HUES6 (cell line): ENCODE results near the gene ESRRA.

ENCODE experiments used
- H3K27ac ChIP-seq: 2 replicates; pipeline ENCODE4 v1.7.0; 2013; ENCODE audit warnings: low read depth, mild to moderate bottlenecking, low read length, inconsistent platforms
- H3K27me3 ChIP-seq: 2 replicates; pipeline ENCODE4 v1.6.1; 2013; ENCODE audit warnings: low read length; ENCODE audit not compliant: control insufficient read depth, insufficient read depth
- H3K36me3 ChIP-seq: 2 replicates; pipeline ENCODE4 v1.6.1; 2013; ENCODE audit warnings: low read length; ENCODE audit not compliant: control insufficient read depth, insufficient read depth
- H3K4me1 ChIP-seq: 2 replicates; pipeline ENCODE4 v1.6.1; 2013; ENCODE audit warnings: low read length; ENCODE audit not compliant: control insufficient read depth, insufficient read depth
- H3K4me3 ChIP-seq: 2 replicates; pipeline ENCODE4 v1.5.1; 2013; ENCODE audit warnings: low read depth, low read length
- H3K9ac ChIP-seq: one replicate; pipeline ENCODE4 v1.6.1; 2013; ENCODE audit warnings: mild to moderate bottlenecking, low read length
- H3K9me3 ChIP-seq: 2 replicates; pipeline ENCODE4 v1.6.1; 2013; ENCODE audit warnings: low read depth, low read length; ENCODE audit not compliant: control insufficient read depth, insufficient read depth

ESRRA gene

DNA sequence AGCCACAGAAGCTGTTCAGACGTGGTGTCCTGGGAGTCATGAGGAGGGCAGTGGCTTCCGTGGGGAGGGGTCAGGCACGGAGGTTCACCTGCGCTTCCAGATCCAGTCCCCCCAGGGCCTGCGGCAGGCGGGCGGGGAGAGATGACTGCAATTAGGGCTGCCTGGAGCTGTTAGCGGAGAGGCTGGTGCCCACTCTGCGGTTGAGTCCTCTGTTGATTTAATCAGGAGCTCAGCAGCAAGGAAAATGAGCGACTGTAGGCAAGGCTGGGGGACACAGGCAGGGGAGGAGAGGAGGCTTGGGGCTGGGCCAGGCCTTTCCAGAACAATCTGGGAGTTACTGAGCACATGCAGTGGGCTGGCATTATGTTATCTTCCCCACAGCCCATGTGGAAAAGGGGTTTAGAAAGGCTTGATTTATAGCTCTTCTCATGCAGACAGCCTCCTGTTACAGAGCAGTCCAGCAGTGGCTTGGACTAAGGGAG is 40.9 kb upstream of the ESRRA start:
- no peaks in the 10 kb centered on the region for H3K27me3 ChIP-seq
- H3K9ac ChIP-seq, result no peak overlapping the region
- peaks cover 69% of the 10 kb centered on the region for H3K36me3 ChIP-seq
- no peaks in the 10 kb centered on the region for H3K9me3 ChIP-seq
- H3K4me3 ChIP-seq, result no peak overlapping the region
- peaks cover 11% of the 10 kb centered on the region for H3K4me1 ChIP-seq
- no peak overlapping the region for H3K27ac ChIP-seq

DNA sequence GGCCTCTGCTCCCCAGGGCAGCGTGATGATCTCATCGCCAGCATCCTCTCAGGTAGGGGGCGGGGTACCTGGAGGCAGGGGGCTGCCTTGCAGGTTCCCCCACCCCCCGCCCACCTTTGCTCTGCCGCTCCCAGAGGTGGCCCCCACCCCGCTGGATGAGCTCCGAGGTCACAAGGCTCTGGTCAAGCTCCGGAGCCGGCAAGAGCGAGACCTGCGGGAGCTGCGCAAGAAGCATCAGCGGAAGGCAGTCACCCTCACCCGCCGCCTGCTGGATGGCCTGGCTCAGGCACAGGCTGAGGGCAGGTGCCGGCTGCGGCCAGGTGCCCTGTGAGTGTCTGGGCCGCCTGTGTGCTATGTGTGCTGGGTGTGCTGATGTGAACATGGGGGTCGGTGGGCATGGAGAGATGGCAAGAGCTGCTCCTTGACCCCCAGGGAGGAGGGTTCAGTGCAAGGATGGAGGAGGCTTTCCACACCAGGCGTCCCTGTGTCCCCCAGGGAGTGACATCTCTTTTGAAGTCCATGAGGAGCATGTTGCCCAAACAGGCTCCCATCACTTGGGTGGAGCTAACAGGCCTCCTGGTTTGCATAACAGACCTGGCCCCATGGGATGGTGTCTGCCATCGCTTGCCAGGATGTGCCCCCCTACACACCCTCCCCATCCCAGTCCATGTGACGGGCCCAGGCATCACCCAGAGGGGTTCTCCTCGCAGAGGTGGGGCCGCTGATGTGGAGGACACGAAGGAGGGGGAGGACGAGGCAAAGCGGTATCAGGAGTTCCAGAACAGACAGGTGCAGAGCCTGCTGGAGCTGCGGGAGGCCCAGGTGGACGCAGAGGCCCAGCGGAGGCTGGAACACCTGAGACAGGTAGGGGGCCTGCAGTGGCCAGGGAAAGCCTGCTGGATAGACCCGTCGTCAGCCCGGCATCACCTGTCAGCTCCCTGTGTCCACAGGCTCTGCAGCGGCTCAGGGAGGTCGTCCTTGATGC is 39.9 kb upstream of the ESRRA start:
- peaks cover 58% of the 10 kb centered on the region for H3K36me3 ChIP-seq
- no peaks in the 10 kb centered on the region for H3K27me3 ChIP-seq
- no peak overlapping the region for H3K27ac ChIP-seq
- H3K4me1 ChIP-seq, result peaks cover 11% of the 10 kb centered on the region
- no peaks in the 10 kb centered on the region for H3K9me3 ChIP-seq
- no peak overlapping the region for H3K4me3 ChIP-seq
- no peak overlapping the region for H3K9ac ChIP-seq

DNA sequence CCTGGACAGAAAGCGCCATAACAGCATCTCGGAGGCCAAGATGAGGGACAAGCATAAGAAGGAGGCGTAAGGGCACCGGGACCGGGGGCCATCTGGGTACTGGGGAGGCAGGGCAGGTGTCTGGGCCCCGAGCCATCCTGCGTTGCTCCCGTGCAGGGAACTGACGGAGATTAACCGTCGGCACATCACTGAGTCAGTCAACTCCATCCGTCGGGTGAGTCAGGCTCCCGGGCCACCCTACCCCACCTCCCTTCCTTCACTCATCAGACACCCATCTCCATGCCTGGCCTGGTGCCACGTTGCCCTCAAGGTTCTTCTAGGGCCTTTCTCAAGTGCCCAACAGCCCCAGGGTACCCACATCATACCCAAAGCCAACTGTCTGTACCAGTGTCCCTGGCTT is 39.0 kb upstream of the ESRRA start:
- no peaks in the 10 kb centered on the region for H3K9me3 ChIP-seq
- H3K4me1 ChIP-seq, result peaks cover 11% of the 10 kb centered on the region
- no peak overlapping the region for H3K27ac ChIP-seq
- peaks cover 54% of the 10 kb centered on the region for H3K36me3 ChIP-seq
- no peak overlapping the region for H3K9ac ChIP-seq
- no peak overlapping the region for H3K4me3 ChIP-seq
- H3K27me3 ChIP-seq, result no peaks in the 10 kb centered on the region

DNA sequence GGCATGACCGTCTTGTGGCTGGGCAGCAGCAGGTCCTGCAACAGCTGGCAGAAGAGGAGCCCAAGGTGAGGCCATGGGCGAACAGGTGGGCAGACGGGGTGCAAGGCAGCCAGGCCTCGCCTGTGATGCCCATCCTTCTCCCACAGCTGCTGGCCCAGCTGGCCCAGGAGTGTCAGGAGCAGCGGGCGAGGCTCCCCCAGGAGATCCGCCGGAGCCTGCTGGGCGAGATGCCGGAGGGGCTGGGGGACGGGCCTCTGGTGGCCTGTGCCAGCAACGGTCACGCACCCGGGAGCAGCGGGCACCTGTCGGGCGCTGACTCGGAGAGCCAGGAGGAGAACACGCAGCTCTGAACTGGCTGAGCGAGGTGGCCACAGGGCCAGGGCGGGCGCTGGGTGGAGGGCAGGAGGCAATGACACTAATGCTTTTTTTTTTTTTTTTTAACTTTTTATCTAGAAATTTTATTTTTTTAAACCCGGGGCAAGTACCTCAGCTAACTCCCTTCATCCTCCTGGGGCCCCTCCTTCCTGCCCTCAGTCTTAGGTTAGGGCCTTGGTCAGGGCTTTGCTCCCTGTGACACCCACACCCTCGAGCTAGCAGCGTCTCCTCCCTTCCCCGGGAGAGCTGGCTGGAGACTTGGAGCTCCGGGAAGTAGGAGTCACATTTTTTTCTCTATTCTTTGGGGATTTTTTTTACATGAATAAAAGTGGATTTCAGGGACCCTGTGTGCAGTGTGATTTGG is 37.9 kb upstream of the ESRRA start:
- no peak overlapping the region for H3K27ac ChIP-seq
- peaks cover 16% of the 10 kb centered on the region for H3K4me1 ChIP-seq
- no peaks in the 10 kb centered on the region for H3K27me3 ChIP-seq
- H3K9ac ChIP-seq, result no peak overlapping the region
- H3K9me3 ChIP-seq, result no peaks in the 10 kb centered on the region
- H3K4me3 ChIP-seq, result no peak overlapping the region
- H3K36me3 ChIP-seq, result peaks cover 44% of the 10 kb centered on the region

DNA sequence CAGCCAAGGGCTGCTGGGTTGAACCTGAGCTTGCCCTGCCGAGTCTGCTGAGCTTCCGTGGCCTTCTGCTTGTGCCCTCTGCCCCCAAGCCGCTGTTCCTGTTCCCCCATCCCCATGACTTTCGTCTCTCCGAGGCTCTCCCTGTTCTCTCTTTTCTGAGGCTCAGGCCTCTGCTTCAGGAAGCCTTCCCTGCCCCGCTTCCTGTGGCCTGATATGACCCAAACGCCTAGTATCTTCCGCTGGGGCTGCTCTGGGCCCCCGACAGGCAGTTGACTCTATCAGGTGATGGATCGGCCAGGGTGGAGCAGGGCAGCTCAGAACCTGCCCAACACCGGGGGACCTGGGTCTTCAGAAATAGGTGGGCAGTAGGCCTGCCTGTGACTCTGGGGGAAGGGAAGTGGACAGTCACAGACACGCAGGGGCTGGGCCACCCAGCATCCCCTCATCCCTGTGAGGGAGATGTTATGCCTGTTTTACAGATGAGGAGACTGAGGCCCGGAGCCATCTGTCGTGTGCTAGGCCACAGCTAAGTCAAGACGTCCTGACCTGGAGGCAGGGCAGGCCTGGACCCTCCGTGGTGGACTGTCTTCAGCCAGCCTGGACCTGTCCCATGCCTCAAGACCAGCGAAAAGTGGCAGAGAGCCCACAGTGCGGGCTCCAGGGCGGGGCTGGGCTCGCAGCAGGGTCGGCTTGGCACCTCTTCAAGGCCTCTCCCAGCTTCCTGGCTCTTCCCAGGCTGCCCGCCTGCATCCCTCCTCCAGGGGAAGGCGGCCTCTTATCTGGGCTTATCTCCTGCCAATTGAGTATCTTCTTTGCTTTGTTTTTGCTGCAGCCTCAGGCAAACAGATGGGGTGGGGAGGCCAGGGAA is 37.1 kb upstream of the ESRRA start:
- H3K36me3 ChIP-seq, result peaks cover 35% of the 10 kb centered on the region
- peaks cover 16% of the 10 kb centered on the region for H3K4me1 ChIP-seq
- no peaks in the 10 kb centered on the region for H3K27me3 ChIP-seq
- H3K4me3 ChIP-seq, result peak overlapping the region; percentile 87
- H3K9me3 ChIP-seq, result no peaks in the 10 kb centered on the region
- no peak overlapping the region for H3K27ac ChIP-seq
- peak overlapping the region; percentile 88 for H3K9ac ChIP-seq

DNA sequence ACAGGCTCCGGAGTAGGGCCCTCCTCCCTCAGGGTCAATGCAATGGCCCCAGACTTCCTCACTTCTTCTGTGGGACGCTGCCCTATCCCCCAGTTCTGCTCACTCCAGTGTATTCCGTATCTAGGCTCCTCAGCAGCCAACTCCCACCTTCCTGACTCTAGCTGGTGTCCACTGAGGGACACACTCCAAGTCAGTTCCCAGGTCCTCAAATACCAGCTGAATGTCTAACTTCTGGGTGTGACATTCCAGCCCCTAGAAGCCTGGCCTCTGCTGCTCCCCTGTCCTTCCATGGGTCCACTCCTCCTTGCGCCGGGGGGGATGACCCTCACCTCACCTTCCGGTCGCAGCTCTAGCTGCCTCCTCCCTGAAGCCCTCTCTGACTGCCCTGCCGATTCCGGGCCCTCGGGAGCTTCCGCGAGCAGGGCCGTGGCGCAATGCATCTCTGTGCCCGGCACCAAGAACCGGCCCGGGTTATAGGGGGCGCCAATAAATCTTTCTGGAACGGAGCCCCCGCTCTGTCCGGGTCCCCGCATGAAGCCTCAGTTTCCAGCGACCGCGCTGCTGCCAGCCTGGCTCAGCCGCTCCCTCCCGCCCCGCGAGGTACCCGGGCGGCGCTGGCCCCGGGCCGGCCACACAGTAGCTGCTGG is 36.3 kb upstream of the ESRRA start:
- no peaks in the 10 kb centered on the region for H3K9me3 ChIP-seq
- peak overlapping the region; percentile 87 for H3K4me3 ChIP-seq
- peak overlapping the region; percentile 88 for H3K9ac ChIP-seq
- peaks cover 29% of the 10 kb centered on the region for H3K36me3 ChIP-seq
- H3K27ac ChIP-seq, result peak overlapping the region; percentile 82
- peaks cover 19% of the 10 kb centered on the region for H3K4me1 ChIP-seq
- no peaks in the 10 kb centered on the region for H3K27me3 ChIP-seq

DNA sequence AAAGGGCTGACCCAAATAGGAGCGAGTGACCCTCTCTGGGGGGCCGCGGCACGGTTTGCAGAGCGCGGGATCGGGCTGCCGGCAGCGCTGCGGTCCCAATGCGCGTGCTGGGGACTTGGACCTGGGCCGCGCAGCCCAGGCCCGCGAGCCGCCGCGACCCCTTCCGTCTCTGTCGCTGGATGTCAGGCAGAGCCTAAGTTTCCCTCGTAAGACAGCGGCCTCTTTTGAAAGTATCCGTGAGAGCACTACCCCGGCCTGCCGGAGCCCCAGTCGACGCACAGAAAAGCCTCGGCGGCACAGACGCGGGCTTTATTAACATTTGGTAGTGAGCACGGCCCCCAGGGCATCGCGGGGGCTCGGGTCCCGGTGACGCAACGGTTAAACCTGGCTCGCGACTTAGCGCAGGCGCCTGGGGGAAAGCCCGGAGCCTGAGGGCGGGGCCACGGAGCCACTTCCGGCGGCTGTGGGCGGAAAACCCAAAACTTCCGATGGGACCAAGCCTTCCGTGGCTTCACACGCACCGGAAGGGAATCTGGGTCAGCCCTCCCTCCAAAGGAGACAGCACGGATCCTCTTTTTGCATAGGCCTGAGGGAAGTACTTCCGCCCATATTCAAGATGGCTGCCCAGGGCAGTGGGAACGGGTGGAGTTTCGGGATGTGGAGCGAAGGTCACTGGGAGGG is 35.6 kb upstream of the ESRRA start:
- Histone ChIP-seq H3K4me3 (peak overlapping the region; percentile 87), H3K27ac (peak overlapping the region; percentile 82)

DNA sequence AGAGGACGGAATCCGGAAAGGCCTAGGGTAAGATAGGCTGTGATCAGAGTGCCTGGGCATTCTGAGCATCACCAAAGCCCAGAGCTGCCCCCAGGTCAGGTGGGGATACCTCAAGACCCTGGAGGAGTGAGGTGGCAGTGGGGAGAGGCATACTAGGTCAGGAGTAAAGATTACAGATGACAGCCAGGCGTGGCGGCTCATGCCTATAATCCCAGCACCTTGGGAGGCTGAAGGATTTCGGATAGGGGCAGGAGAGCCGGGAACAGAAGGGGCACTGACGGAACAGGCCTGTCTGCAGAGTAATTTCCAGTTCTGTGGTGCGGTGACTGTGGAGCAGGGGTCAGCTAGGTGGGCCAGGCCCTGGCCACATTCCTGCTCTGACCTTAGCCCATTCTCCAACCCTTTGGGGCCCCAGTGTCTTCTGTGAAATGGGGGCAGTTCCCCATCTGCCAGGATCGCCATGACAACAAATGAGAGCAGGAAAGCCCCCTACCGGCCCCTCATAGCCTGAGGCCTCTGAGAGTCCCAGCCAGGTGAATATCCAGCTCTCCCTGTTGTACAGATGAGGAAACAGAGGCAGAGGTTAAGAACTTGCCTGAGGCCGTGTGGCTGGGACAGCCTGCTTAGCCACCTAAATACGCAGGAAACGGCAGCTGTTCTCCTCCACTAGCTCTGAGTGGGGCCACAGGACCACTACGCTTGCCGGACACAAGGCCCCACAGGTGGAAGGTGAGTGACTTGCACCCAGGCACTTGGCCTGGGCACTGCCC is 30.1 kb upstream of the ESRRA start:
- Histone ChIP-seq H3K27me3 (no peaks in the 10 kb centered on the region), H3K36me3 (peaks cover 16% of the 10 kb centered on the region), H3K9me3 (no peaks in the 10 kb centered on the region), H3K27ac (no peak overlapping the region), H3K4me3 (no peak overlapping the region), H3K9ac (no peak overlapping the region), H3K4me1 (peaks cover 19% of the 10 kb centered on the region; the same call in 1 of the 2 replicates)

More for the DNA sequence above, 35.6 kb upstream of the ESRRA start:
- Histone ChIP-seq H3K27me3 (no peaks in the 10 kb centered on the region), H3K9me3 (no peaks in the 10 kb centered on the region), H3K9ac (peak overlapping the region; percentile 88), H3K4me1 (peaks cover 19% of the 10 kb centered on the region), H3K36me3 (peaks cover 22% of the 10 kb centered on the region)

DNA sequence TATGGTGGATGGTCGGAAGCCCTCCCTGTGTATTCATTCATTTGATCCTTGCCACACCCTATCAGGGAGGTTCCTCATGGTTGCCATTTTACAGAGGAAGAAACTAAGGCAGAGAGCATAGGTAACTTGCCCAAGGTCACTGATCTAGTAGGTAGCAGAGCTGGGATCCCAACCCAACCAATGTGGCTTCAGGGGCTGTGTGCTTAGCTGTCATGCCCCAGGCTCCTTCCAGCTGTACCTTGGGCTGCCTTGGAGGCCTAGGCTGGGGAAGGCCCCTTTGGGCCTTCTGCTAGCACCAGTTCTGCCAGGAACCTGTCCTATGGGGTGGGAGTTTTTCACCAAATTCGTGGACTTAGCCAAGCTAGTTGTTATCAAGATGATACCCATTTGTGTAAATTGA is 29.5 kb upstream of the ESRRA start:
- no peaks in the 10 kb centered on the region for H3K27me3 ChIP-seq
- H3K4me1 ChIP-seq, result peaks cover 19% of the 10 kb centered on the region; the same call in 1 of the 2 replicates
- no peaks in the 10 kb centered on the region for H3K9me3 ChIP-seq
- no peak overlapping the region for H3K9ac ChIP-seq
- H3K4me3 ChIP-seq, result no peak overlapping the region
- H3K36me3 ChIP-seq, result peaks cover 16% of the 10 kb centered on the region
- H3K27ac ChIP-seq, result no peak overlapping the region
